ENCODE measurements around the gene ITPR1. TPM values are rescaled to one million over a fixed set of nuclear protein-coding genes. Genes with fewer than 3 reads are reported as not detected.

ITPR1 gene
- total RNA-seq, 2 donors from 2014 or later = 5.9 TPM

DNA sequence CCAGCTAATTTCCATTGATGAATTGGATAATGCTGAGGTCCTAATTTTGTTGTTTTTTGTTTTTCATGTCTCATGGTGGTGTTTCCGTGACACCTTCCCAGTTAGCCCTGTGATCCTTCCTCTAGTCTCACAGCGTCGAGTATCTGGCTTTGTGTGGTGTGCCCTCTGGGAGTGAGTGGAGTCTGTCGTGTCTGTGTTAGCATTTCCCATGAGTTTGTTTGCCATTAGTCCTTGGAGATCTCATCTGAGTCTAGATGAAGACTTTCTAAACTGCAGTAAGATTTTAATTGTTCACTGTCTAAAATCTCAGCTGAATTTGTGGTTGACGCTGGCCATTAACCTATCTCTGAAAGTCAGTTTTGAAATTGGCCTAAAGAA lies 224.2 kb downstream of the ITPR1 start:
- Histone ChIP-seq H3K36me3 (ENCODE audit: control insufficient read depth, insufficient read depth, low read length) (no peaks in the 10 kb centered on the region), H3K4me3 (ENCODE audit: low read length) (no peak overlapping the region), H3K27me3 (ENCODE audit: control insufficient read depth, insufficient read depth, low read length, poor library complexity, severe bottlenecking) (no peaks in the 10 kb centered on the region), H3K9me3 (ENCODE audit: control insufficient read depth, low read length) (no peaks in the 10 kb centered on the region), H3K9ac (ENCODE audit: extremely low read depth, low read length, poor library complexity, severe bottlenecking) (no peak overlapping the region), H3K4me1 (ENCODE audit: control insufficient read depth, insufficient read depth, low read length) (no peaks in the 10 kb centered on the region), H3K27ac (ENCODE audit: low read depth, low read length) (no peak overlapping the region)
- DNase-seq = no peak
- Mint-ChIP-seq H3K4me1 (peaks cover 14% of the 10 kb centered on the region), H3K4me3 (no peak overlapping the region), H3K9me3 (no peaks in the 10 kb centered on the region), H3K27me3 (ENCODE audit: insufficient read depth) (no peaks in the 10 kb centered on the region), H3K27ac (no peak overlapping the region), H3K36me3 (ENCODE audit: low read depth) (no peaks in the 10 kb centered on the region)
- 73 to 91% methylated on average over 4 to 5 of the region's 5 CpGs for WGBS, 2 experiments (ENCODE audit: insufficient coverage in 1 of 2, insufficient read length in 1 of 2)
- TF ChIP-seq CTCF (conservative IDR thresholded peaks at IDR 0.05) = no peak

DNA sequence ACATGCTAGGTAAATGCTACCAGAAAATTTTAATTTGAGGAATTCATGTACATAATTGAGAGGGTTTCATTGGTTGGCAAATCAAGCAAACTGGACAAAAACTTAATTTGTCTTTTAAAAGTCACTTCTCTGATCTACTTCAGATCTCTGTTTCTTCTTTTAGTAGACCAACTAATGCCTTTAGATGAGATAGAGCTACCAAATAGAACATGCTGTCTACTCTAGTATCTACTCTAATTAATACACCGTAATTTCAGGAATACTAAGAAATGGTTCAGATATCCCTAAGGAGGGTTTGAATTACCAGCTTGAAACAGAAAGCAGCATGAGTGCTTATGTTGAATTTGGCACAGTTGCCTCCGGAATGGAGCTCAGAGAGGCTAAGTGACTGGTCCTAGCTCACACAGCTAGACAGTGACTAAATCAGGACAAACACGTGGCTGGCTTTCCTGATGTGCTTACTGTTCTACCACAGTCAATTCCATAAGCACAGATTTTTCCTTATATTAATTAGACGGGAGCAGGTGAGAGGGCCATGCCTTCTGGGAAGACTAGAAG lies 225.1 kb downstream of the ITPR1 start:
- no peak overlapping the region for H3K4me3 ChIP-seq (ENCODE audit: low read length)
- no peak for DNase-seq
- H3K27ac Mint-ChIP-seq = no peak overlapping the region
- TF ChIP-seq CTCF (conservative IDR thresholded peaks at IDR 0.05) = no peak
- peaks cover 13% of the 10 kb centered on the region for H3K4me1 Mint-ChIP-seq
- no peaks in the 10 kb centered on the region for H3K27me3 ChIP-seq (ENCODE audit: control insufficient read depth, insufficient read depth, low read length, poor library complexity, severe bottlenecking)
- no peaks in the 10 kb centered on the region for H3K27me3 Mint-ChIP-seq (ENCODE audit: insufficient read depth)
- no peak overlapping the region for H3K4me3 Mint-ChIP-seq
- no peaks in the 10 kb centered on the region for H3K4me1 ChIP-seq (ENCODE audit: control insufficient read depth, insufficient read depth, low read length)
- no peaks in the 10 kb centered on the region for H3K36me3 ChIP-seq (ENCODE audit: control insufficient read depth, insufficient read depth, low read length)
- no peaks in the 10 kb centered on the region for H3K36me3 Mint-ChIP-seq (ENCODE audit: low read depth)
- no peak overlapping the region for H3K27ac ChIP-seq (ENCODE audit: low read depth, low read length)
- H3K9ac ChIP-seq (ENCODE audit: extremely low read depth, low read length, poor library complexity, severe bottlenecking) = no peak overlapping the region
- no peaks in the 10 kb centered on the region for H3K9me3 ChIP-seq (ENCODE audit: control insufficient read depth, low read length)
- no peaks in the 10 kb centered on the region for H3K9me3 Mint-ChIP-seq
- 87 to 100% methylated on average over 4 of the region's 4 CpGs for WGBS, 2 experiments (ENCODE audit: insufficient coverage in 1 of 2, insufficient read length in 1 of 2)

GRCh38 chr3:4719046-4719501 lies 225.9 kb downstream of the ITPR1 start:
- Histone ChIP-seq H3K27ac (ENCODE audit: low read depth, low read length) (no peak overlapping the region), H3K36me3 (ENCODE audit: control insufficient read depth, insufficient read depth, low read length) (no peaks in the 10 kb centered on the region), H3K9ac (ENCODE audit: extremely low read depth, low read length, poor library complexity, severe bottlenecking) (no peak overlapping the region), H3K27me3 (ENCODE audit: control insufficient read depth, insufficient read depth, low read length, poor library complexity, severe bottlenecking) (no peaks in the 10 kb centered on the region), H3K4me3 (ENCODE audit: low read length) (no peak overlapping the region), H3K9me3 (ENCODE audit: control insufficient read depth, low read length) (no peaks in the 10 kb centered on the region), H3K4me1 (ENCODE audit: control insufficient read depth, insufficient read depth, low read length) (no peaks in the 10 kb centered on the region)
- 84% methylated on average over 8 of the region's 8 CpGs for WGBS, 2 experiments (ENCODE audit: insufficient coverage in 1 of 2, insufficient read length in 1 of 2)
- H3K27ac Mint-ChIP-seq = no peak overlapping the region
- H3K4me3 Mint-ChIP-seq = no peak overlapping the region
- no peaks in the 10 kb centered on the region for H3K9me3 Mint-ChIP-seq
- no peaks in the 10 kb centered on the region for H3K36me3 Mint-ChIP-seq (ENCODE audit: low read depth)
- TF ChIP-seq CTCF (conservative IDR thresholded peaks at IDR 0.05) = no peak
- no peaks in the 10 kb centered on the region for H3K27me3 Mint-ChIP-seq (ENCODE audit: insufficient read depth)
- peaks cover 13% of the 10 kb centered on the region for H3K4me1 Mint-ChIP-seq
- peak; percentile 42 for DNase-seq
